ENCODE data around the gene NRDC. TPM values are rescaled to one million over a fixed set of nuclear protein-coding genes. Genes with fewer than 3 reads are reported as not detected.

The NRDC gene
- total RNA-seq (100 to 1,000 TPM; 115 to 153 (median 140) TPM), polyA plus RNA-seq (90.3 TPM)
- long read RNA-seq, donor 1, transcript NRDC-202 (33 exons, 3,895 nt), result minor isoform, 15 of 188 reads
- long read RNA-seq, donor 1, transcript NRDC-201 (31 exons, 3,691 nt), result major isoform, 111 of 188 reads
- long read RNA-seq, donor 1, partial matches to known transcripts, result 34 of 188 reads
- long read RNA-seq, donor 1, other reads (novel, unspliced or antisense), result 24 of 188 reads
- long read RNA-seq, donor 2, transcript NRDC-202 (33 exons, 3,895 nt), result minor isoform, 15 of 128 reads
- long read RNA-seq, donor 2, transcript NRDC-201 (31 exons, 3,691 nt), result major isoform, 83 of 128 reads
- long read RNA-seq, donor 2, partial matches to known transcripts, result 17 of 128 reads
- long read RNA-seq, donor 2, other reads (novel, unspliced or antisense), result 10 of 128 reads
- long read RNA-seq, donor 3, transcript NRDC-202 (33 exons, 3,895 nt), result minor isoform, 46 of 483 reads
- long read RNA-seq, donor 3, transcript NRDC-211 (2 exons, 1,020 nt), result minor isoform, 6 of 483 reads
- long read RNA-seq, donor 3, transcript NRDC-201 (31 exons, 3,691 nt), result major isoform, 294 of 483 reads
- long read RNA-seq, donor 3, partial matches to known transcripts, result 77 of 483 reads
- long read RNA-seq, donor 3, other reads (novel, unspliced or antisense), result 60 of 483 reads
- long read RNA-seq, donor 4, transcript NRDC-202 (33 exons, 3,895 nt), result minor isoform, 8 of 115 reads
- long read RNA-seq, donor 4, transcript NRDC-201 (31 exons, 3,691 nt), result major isoform, 81 of 115 reads
- long read RNA-seq, donor 4, partial matches to known transcripts, result 11 of 115 reads
- long read RNA-seq, donor 4, other reads (novel, unspliced or antisense), result 11 of 115 reads

DNA sequence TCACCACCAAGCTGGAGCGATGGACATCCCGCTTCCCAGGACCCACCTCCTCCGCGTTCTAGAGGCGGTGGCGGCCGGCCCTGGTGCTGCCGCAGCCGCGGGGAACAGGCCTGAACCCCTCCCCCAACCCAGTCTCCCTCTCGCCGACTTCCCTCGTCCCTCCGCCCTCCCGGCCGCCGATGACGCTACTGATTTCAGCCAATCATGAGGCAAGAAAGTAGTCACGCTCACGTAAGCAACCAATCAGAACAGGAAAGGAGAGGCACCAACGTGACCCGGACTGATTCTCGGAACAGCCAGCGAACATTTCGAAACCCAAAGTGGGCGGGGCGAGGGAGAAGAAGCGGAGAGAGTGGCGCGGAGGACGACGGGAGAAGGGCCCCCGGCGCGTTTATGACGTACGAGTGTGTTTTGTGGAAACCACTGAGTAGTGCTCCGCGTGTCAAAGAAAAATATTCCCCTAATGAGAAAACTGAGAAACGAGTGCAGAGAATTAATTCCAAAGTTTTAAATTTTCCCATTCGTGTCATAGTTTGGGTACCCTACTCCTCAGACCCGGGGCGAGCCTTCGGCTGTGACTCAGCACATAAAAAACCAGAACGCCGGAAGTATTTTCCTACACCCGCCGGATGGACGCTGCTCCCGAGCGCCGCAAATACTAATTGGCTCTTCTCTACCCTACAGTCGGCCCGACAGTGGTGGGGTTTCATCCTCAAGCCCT is at the start of gene NRDC:
Gene NRDC (minus strand): TSS at position 112 of the 721 bp plus-strand sequence. CDS start 112 bp downstream, outside the sequence.
- peaks cover 4% of the 10 kb centered on the region for H3K4me1 ChIP-seq (ENCODE audit: control insufficient read depth, insufficient read depth, low read length)
- DNase-seq (peak; percentile 100), ATAC-seq (peak; percentile 98 to 99)
- H3K27me3 ChIP-seq (ENCODE audit: control insufficient read depth, insufficient read depth), result no peaks in the 10 kb centered on the region
- peak within 1 kb of the TSS; percentile 89 for H3K4me3 ChIP-seq (ENCODE audit: low read length)
- H3K27ac ChIP-seq (ENCODE audit: low read length), result peak within 1 kb of the TSS; percentile 96
- WGBS, result under 1% methylated on average over 54 of the region's 54 CpGs
- no peaks in the 10 kb centered on the region for H3K9me3 ChIP-seq (ENCODE audit: control insufficient read depth, low read length)
- intact Hi-C loops (cut with DNase I), result no loop called here

DNA sequence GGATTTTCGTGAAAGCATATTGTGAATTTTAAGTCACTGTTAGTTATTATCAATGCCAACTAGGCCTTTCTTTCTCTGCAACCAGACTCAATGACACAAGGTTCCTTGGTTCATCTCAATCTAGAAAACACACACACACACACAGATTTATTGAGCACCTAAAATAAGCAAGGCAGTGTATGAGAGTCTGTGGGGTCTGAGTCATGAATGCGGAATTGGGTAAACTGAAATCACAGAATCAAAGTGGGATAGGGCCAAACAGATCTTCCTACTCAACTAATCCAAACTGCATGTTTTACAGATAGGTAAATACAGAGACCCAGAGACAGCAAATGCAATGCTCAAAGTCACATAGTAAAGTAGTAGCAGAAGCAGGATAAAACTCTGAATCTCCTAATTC is 48.5 kb upstream of the NRDC start:
- Histone ChIP-seq H3K4me3 (ENCODE audit: low read length) (no peak overlapping the region), H3K27ac (ENCODE audit: low read length) (no peak overlapping the region), H3K4me1 (ENCODE audit: control insufficient read depth, insufficient read depth, low read length) (no peaks in the 10 kb centered on the region), H3K27me3 (ENCODE audit: control insufficient read depth, insufficient read depth) (no peaks in the 10 kb centered on the region), H3K9me3 (ENCODE audit: control insufficient read depth, low read length) (no peaks in the 10 kb centered on the region)
- 81% methylated on average over 2 of the region's 2 CpGs for WGBS
- ATAC-seq (no peak), DNase-seq (no peak)
- intact Hi-C loops (cut with DNase I), result no loop called here

- WGBS, result 64% methylated on average over 5 of the region's 5 CpGs
- intact Hi-C loops (cut with DNase I), result no loop called here
- no peak overlapping the region for H3K27ac ChIP-seq (ENCODE audit: low read length)
- DNase-seq (no peak), ATAC-seq (no peak)
- H3K4me1 ChIP-seq (ENCODE audit: control insufficient read depth, insufficient read depth, low read length), result no peaks in the 10 kb centered on the region
- no peaks in the 10 kb centered on the region for H3K27me3 ChIP-seq (ENCODE audit: control insufficient read depth, insufficient read depth)
- H3K4me3 ChIP-seq (ENCODE audit: low read length), result no peak overlapping the region
- H3K9me3 ChIP-seq (ENCODE audit: control insufficient read depth, low read length), result no peaks in the 10 kb centered on the region
Observed at GRCh38 chr1:51926171-51926812, 47.8 kb upstream of the NRDC start.

DNA sequence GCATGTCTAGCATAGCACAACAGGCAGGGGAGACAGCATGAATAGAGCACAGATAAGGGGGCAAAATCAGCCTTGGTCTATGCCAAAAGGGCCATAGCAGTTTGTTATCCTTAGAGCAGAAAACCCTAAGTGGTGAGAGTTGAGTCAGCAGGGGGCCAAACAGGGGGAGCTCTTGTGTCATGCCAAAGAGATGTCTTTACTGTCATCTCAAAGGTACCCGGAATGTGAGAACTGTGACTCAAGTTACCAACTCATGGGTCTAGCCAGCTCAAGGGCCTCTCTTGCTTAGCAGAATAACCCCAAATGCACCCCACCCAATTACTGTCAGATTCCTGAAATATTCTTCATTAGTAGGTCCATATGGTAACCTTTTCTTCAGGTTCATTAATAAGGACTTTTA is 45.9 kb upstream of the NRDC start:
- WGBS, result 79% methylated on average over 1 of the region's 1 CpG
- DNase-seq, result no peak
- no peak overlapping the region for H3K4me3 ChIP-seq (ENCODE audit: low read length)
- no peak for ATAC-seq
- H3K9me3 ChIP-seq (ENCODE audit: control insufficient read depth, low read length), result no peaks in the 10 kb centered on the region
- H3K4me1 ChIP-seq (ENCODE audit: control insufficient read depth, insufficient read depth, low read length), result no peaks in the 10 kb centered on the region
- no peak overlapping the region for H3K27ac ChIP-seq (ENCODE audit: low read length)
- no peaks in the 10 kb centered on the region for H3K27me3 ChIP-seq (ENCODE audit: control insufficient read depth, insufficient read depth)
- intact Hi-C loops (cut with DNase I), result no loop called here

DNA sequence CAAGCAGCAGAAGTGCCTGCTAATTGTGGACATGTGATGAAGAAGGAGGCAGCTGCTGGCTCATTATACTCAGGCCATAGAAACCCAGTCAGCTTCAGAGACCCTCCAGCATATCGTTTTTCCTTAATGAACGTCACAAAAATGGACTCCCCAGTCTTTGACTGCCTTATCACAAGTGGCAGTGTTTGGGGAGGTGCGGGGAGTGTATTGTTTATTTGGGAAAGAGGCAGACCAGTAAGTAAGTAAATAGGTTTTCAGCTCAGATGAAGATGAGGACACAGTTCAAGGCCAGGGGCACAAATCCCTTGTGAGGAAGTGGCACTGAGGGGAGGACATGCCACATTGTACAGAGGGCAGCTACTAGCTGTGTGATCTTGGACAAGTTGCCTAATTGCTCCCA is 43.5 kb upstream of the NRDC start:
- H3K27me3 ChIP-seq (ENCODE audit: control insufficient read depth, insufficient read depth), result no peaks in the 10 kb centered on the region

GRCh38 chr1:51920130-51920529 is 41.6 kb upstream of the NRDC start:
- intact Hi-C loops (cut with DNase I), result no loop called here
- Histone ChIP-seq H3K9me3 (ENCODE audit: control insufficient read depth, low read length) (no peaks in the 10 kb centered on the region), H3K4me3 (ENCODE audit: low read length) (no peak overlapping the region), H3K4me1 (ENCODE audit: control insufficient read depth, insufficient read depth, low read length) (no peaks in the 10 kb centered on the region), H3K27me3 (ENCODE audit: control insufficient read depth, insufficient read depth) (no peaks in the 10 kb centered on the region), H3K27ac (ENCODE audit: low read length) (no peak overlapping the region)
- no peak for ATAC-seq
- no peak for DNase-seq
- WGBS, result 64% methylated on average over 5 of the region's 5 CpGs

More for the DNA sequence above, 43.5 kb upstream of the NRDC start:
- Histone ChIP-seq H3K9me3 (ENCODE audit: control insufficient read depth, low read length) (no peaks in the 10 kb centered on the region), H3K27ac (ENCODE audit: low read length) (no peak overlapping the region), H3K4me1 (ENCODE audit: control insufficient read depth, insufficient read depth, low read length) (no peaks in the 10 kb centered on the region), H3K4me3 (ENCODE audit: low read length) (no peak overlapping the region)
- intact Hi-C loops (cut with DNase I), result no loop called here
- no peak for DNase-seq
- no peak for ATAC-seq
- WGBS, result 62% methylated on average over 3 of the region's 3 CpGs

GRCh38 chr1:51919684-51920083 is 41.2 kb upstream of the NRDC start:
- Histone ChIP-seq H3K4me1 (ENCODE audit: control insufficient read depth, insufficient read depth, low read length) (no peaks in the 10 kb centered on the region), H3K27ac (ENCODE audit: low read length) (no peak overlapping the region), H3K4me3 (ENCODE audit: low read length) (no peak overlapping the region), H3K9me3 (ENCODE audit: control insufficient read depth, low read length) (no peaks in the 10 kb centered on the region), H3K27me3 (ENCODE audit: control insufficient read depth, insufficient read depth) (no peaks in the 10 kb centered on the region)
- WGBS, result 82% methylated on average over 10 of the region's 10 CpGs
- no peak for DNase-seq
- no peak for ATAC-seq
- intact Hi-C loops (cut with DNase I), result no loop called here

DNA sequence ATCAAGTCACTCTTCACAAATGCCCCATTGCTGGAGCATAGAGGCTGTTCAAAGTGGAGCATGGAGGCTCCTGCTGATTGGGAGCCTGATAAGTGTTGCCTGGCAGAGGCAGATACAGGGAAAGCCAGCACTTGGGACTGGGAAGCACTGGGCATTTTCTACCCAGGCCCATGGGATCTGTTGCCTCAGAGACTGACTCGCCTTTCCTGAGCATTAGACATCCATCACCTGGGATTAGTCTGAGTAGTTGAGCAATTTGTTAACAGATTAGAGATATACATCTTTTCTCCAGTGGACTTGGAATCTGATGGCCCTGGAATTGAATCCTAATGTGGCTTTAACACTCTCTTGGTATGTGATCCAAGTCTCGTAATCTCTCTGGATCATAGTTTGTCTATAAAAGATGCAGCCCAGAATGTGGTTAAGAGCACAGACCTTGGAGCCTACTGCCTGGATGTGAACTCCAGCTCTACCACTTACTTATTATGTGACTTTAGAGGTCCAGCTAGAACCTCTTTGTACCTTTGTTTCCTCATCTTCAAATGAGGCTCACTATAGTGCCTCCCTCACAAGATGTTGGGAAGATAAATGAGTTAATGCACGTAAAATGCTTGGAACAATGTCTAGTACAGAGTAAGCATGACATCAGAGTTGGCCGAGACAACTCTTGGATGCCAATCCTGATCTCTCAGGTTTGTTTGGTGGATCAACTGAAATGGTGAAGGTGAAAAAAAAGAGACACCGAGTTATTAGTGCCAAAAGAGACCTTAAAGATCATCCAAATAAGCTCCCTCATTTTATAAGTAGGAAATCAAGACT is 38.3 kb upstream of the NRDC start:
- H3K4me3 ChIP-seq (ENCODE audit: low read length), result no peak overlapping the region
- no peak overlapping the region for H3K27ac ChIP-seq (ENCODE audit: low read length)
- no peaks in the 10 kb centered on the region for H3K9me3 ChIP-seq (ENCODE audit: control insufficient read depth, low read length)
- WGBS, result 78% methylated on average over 5 of the region's 5 CpGs
- DNase-seq (no peak), ATAC-seq (no peak)
- intact Hi-C loops (cut with DNase I), result no loop called here
- H3K4me1 ChIP-seq (ENCODE audit: control insufficient read depth, insufficient read depth, low read length), result no peaks in the 10 kb centered on the region
- no peaks in the 10 kb centered on the region for H3K27me3 ChIP-seq (ENCODE audit: control insufficient read depth, insufficient read depth)

- intact Hi-C loops (cut with DNase I), result no loop called here
- DNase-seq (no peak), ATAC-seq (no peak)
- H3K27me3 ChIP-seq (ENCODE audit: control insufficient read depth, insufficient read depth), result no peaks in the 10 kb centered on the region
- no peaks in the 10 kb centered on the region for H3K4me1 ChIP-seq (ENCODE audit: control insufficient read depth, insufficient read depth, low read length)
- 76% methylated on average over 3 of the region's 3 CpGs for WGBS
- no peak overlapping the region for H3K4me3 ChIP-seq (ENCODE audit: low read length)
- no peaks in the 10 kb centered on the region for H3K9me3 ChIP-seq (ENCODE audit: control insufficient read depth, low read length)
- H3K27ac ChIP-seq (ENCODE audit: low read length), result no peak overlapping the region
Observed at GRCh38 chr1:51915951-51916350, 37.4 kb upstream of the NRDC start.

- Histone ChIP-seq H3K4me3 (ENCODE audit: low read length) (no peak overlapping the region), H3K27me3 (ENCODE audit: control insufficient read depth, insufficient read depth) (no peaks in the 10 kb centered on the region), H3K4me1 (ENCODE audit: control insufficient read depth, insufficient read depth, low read length) (no peaks in the 10 kb centered on the region), H3K27ac (ENCODE audit: low read length) (no peak overlapping the region), H3K9me3 (ENCODE audit: control insufficient read depth, low read length) (no peaks in the 10 kb centered on the region)
- no peak for DNase-seq
- 48% methylated on average over 7 of the region's 7 CpGs for WGBS
- no peak for ATAC-seq
- intact Hi-C loops (cut with DNase I), result no loop called here
Observed at GRCh38 chr1:51912881-51913280, 34.4 kb upstream of the NRDC start.

All from right cardiac atrium (tissue), 5 donors.